Fibroblast of gingiva (primary cell): ENCODE measurements around the gene PRPF6.
A peak's percentile ranks its signal among the peaks of the same experiment; 100 is the strongest.

Experiments
- DNase-seq: peaks from one replicate; pipeline ENCODE4 v3.0.0-alpha.2; 2011; ENCODE audit warnings: low read depth

PRPF6 gene

GRCh38 chr20:64049060-64049877, 68.3 kb downstream of the PRPF6 start, which contains the start of gene SOX18:
TSS of gene SOX18 (minus strand) at chr20:64049639. CDS start at chr20:64049516, 123 bp downstream.
- no peak for DNase-seq

GRCh38 chr20:64049878-64050260, 68.9 kb downstream of the PRPF6 start:
- DNase-seq, result no peak

- DNase-seq, result no peak
These were observed 69.5 kb downstream of the PRPF6 start for GRCh38 chr20:64050261-64051032.

- DNase-seq, result no peak
These were observed 70.1 kb downstream of the PRPF6 start for GRCh38 chr20:64051033-64051452.

GRCh38 chr20:64051561-64052325, 70.8 kb downstream of the PRPF6 start:
- DNase-seq, result no peak

- no peak for DNase-seq
These were observed 71.4 kb downstream of the PRPF6 start for GRCh38 chr20:64052326-64052722.

GRCh38 chr20:64052987-64053840, 72.3 kb downstream of the PRPF6 start:
- no peak for DNase-seq

- no peak for DNase-seq
These were observed 73.1 kb downstream of the PRPF6 start for GRCh38 chr20:64053841-64054661.

- no peak for DNase-seq
These were observed 74.5 kb downstream of the PRPF6 start for GRCh38 chr20:64055396-64055892.

- no peak for DNase-seq
These were observed 75.1 kb downstream of the PRPF6 start for GRCh38 chr20:64055893-64056638.

GRCh38 chr20:64056639-64056888, 75.6 kb downstream of the PRPF6 start:
- no peak for DNase-seq

- no peak for DNase-seq
These were observed 76.1 kb downstream of the PRPF6 start for GRCh38 chr20:64056889-64057627.

GRCh38 chr20:64057628-64058498, 76.9 kb downstream of the PRPF6 start:
- DNase-seq, result no peak

- DNase-seq, result no peak
These were observed 77.6 kb downstream of the PRPF6 start for GRCh38 chr20:64058536-64058935.

- no peak for DNase-seq
These were observed 81.3 kb downstream of the PRPF6 start for GRCh38 chr20:64062276-64062595.

GRCh38 chr20:64062596-64063388, 81.9 kb downstream of the PRPF6 start, which contains the start of gene TCEA2:
TSS of gene TCEA2 (plus strand) at chr20:64063198. CDS start at chr20:64063313, 115 bp downstream.
- DNase-seq, result peak; percentile 95

GRCh38 chr20:64063389-64064144, 82.6 kb downstream of the PRPF6 start:
- DNase-seq, result no peak
